ENCODE results near the gene PALLD.

Gene PALLD

DNA sequence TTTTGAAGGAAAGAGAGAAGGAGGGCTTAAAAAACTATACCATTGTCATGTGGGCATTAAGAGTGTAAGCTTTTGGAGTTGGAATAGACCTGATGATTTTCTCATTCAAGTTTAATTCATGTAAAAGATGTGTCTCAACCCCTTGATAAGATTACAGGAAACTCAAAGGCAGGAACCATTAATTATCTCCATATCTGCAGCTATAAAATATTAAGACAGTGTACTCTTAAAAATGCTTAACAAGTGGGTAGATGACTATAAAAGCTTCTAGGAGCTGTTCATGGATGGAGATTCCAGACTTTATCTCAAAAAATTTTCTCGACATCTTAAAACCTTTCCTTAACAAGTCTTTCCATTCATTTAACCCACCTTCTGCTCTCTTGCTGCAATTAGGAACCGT lies 208.3 kb downstream of the PALLD start (continued):
- TF ChIP-seq, protein P1, sequence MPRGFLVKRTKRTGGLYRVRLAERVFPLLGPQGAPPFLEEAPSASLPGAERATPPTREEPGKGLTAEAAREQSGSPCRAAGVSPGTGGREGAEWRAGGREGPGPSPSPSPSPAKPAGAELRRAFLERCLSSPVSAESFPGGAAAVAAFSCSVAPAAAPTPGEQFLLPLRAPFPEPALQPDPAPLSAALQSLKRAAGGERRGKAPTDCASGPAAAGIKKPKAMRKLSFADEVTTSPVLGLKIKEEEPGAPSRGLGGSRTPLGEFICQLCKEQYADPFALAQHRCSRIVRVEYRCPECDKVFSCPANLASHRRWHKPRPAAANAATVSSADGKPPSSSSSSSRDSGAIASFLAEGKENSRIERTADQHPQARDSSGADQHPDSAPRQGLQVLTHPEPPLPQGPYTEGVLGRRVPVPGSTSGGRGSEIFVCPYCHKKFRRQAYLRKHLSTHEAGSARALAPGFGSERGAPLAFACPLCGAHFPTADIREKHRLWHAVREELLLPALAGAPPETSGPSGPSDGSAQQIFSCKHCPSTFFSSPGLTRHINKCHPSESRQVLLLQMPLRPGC (tag by site-specific recombination; IDR thresholded peaks at IDR 0.05) = no peak
- TF ChIP-seq YY1 (tag by site-specific recombination; IDR thresholded peaks at IDR 0.05) (no peak), ZNF529 (tag by site-specific recombination; IDR thresholded peaks at IDR 0.05; ENCODE audit: insufficient replicate concordance) (no peak), ZNF214 (tag by site-specific recombination; IDR thresholded peaks at IDR 0.05; ENCODE audit: borderline replicate concordance) (no peak), ZNF404 (tag by site-specific recombination; IDR thresholded peaks at IDR 0.05) (no peak), ZNF311 (tag by site-specific recombination; IDR thresholded peaks at IDR 0.05; ENCODE audit: borderline replicate concordance) (no peak), REPIN1 (tag by site-specific recombination; IDR thresholded peaks at IDR 0.05; ENCODE audit: low read depth) (no peak)
- TF ChIP-seq, protein P2, sequence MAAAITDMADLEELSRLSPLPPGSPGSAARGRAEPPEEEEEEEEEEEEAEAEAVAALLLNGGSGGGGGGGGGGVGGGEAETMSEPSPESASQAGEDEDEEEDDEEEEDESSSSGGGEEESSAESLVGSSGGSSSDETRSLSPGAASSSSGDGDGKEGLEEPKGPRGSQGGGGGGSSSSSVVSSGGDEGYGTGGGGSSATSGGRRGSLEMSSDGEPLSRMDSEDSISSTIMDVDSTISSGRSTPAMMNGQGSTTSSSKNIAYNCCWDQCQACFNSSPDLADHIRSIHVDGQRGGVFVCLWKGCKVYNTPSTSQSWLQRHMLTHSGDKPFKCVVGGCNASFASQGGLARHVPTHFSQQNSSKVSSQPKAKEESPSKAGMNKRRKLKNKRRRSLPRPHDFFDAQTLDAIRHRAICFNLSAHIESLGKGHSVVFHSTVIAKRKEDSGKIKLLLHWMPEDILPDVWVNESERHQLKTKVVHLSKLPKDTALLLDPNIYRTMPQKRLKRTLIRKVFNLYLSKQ (tag by site-specific recombination; IDR thresholded peaks at IDR 0.05; ENCODE audit: borderline replicate concordance) = no peak

- H3K9me3 ChIP-seq (ENCODE audit: control insufficient read depth, insufficient read depth, low read depth, low read length) = no peaks in the 10 kb centered on the region
- CTCF ChIA-PET = no interaction called here
- TF ChIP-seq ZXDB (tag by site-specific recombination; IDR thresholded peaks at IDR 0.05) = no peak
- TF ChIP-seq ZNF426 (tag by site-specific recombination; IDR thresholded peaks at IDR 0.05) = no peak
- no peak for TF ChIP-seq ZFP3 (tag by site-specific recombination; IDR thresholded peaks at IDR 0.05; ENCODE audit: low read depth)
- TF ChIP-seq ZBTB21 (tag by site-specific recombination; IDR thresholded peaks at IDR 0.05) = no peak
- no peak for TF ChIP-seq ZSCAN30 (tag by site-specific recombination; IDR thresholded peaks at IDR 0.05)
- TF ChIP-seq ZBTB1 (tag by site-specific recombination; IDR thresholded peaks at IDR 0.05) = no peak
- TF ChIP-seq ZNF792 (tag by site-specific recombination; IDR thresholded peaks at IDR 0.05) = no peak
- TF ChIP-seq ZNF311 (tag by site-specific recombination; IDR thresholded peaks at IDR 0.05; ENCODE audit: borderline replicate concordance) = no peak
- TF ChIP-seq ZNF416 (tag by site-specific recombination; IDR thresholded peaks at IDR 0.05) = no peak
- no peak for TF ChIP-seq ZBTB7A (tag by site-specific recombination; IDR thresholded peaks at IDR 0.05; ENCODE audit: low read depth)
- no peak for TF ChIP-seq ZNF701 (tag by site-specific recombination; IDR thresholded peaks at IDR 0.05)
- TF ChIP-seq ZNF138 (tag by site-specific recombination; IDR thresholded peaks at IDR 0.05; ENCODE audit: borderline replicate concordance) = no peak
- TF ChIP-seq ZNF433 (tag by site-specific recombination; IDR thresholded peaks at IDR 0.05; ENCODE audit: low read depth) = no peak
- no peak for TF ChIP-seq HOXC10 (CRISPR knock-in tag; IDR thresholded peaks at IDR 0.05)
- no peak for TF ChIP-seq ZNF10 (tag by site-specific recombination; IDR thresholded peaks at IDR 0.05)
- no peak for TF ChIP-seq HOXD13 (CRISPR knock-in tag; IDR thresholded peaks at IDR 0.05; ENCODE audit: borderline replicate concordance)
- TF ChIP-seq YY2 (tag by site-specific recombination; IDR thresholded peaks at IDR 0.05) = no peak
- POLR2A ChIA-PET = no interaction called here
- no peak overlapping the region for H3K4me3 ChIP-seq (ENCODE audit: low read depth, low read length)
- no peaks in the 10 kb centered on the region for H3K4me1 ChIP-seq (ENCODE audit: control insufficient read depth, insufficient read depth, low read length)
- no peak overlapping the region for H3K27ac ChIP-seq (ENCODE audit: extremely low read depth, low read depth, low read length)
- H3K36me3 ChIP-seq (ENCODE audit: control insufficient read depth in 2 of 2, insufficient read depth in 1 of 2, low read length in 2 of 2) = peaks cover 0 to 5% of the 10 kb centered on the region in 2 experiments; a peak in 2 of 3 replicates
Observed at GRCh38 chr4:168707205-168707604, 210.4 kb downstream of the PALLD start.

DNA sequence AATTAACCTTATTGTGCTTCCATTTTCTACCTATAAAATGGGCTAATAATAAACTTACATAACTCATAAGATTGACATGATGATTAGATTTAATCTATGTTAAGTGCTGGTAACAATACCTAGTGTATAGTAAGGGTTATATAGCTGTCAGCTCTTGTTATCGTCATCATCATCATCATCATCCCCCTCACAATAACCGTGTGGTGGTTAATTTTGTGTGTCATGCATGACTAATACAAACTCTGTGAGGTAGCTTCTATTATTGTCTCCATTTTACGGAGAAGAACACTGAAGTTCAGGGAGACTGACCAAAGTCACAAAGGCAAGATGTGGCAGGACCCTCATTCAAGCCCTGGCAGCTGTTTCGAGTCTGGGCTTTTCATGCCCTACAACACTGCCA lies 211.3 kb downstream of the PALLD start:
- ChIA-PET CTCF (no interaction called here), POLR2A (no interaction called here)
- TF ChIP-seq, protein P3, sequence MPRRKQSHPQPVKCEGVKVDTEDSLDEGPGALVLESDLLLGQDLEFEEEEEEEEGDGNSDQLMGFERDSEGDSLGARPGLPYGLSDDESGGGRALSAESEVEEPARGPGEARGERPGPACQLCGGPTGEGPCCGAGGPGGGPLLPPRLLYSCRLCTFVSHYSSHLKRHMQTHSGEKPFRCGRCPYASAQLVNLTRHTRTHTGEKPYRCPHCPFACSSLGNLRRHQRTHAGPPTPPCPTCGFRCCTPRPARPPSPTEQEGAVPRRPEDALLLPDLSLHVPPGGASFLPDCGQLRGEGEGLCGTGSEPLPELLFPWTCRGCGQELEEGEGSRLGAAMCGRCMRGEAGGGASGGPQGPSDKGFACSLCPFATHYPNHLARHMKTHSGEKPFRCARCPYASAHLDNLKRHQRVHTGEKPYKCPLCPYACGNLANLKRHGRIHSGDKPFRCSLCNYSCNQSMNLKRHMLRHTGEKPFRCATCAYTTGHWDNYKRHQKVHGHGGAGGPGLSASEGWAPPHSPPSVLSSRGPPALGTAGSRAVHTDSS (tag by site-specific recombination; IDR thresholded peaks at IDR 0.05) = peak; percentile 43; the same call in 1 of the 2 replicates
- TF ChIP-seq ZNF785 (tag by site-specific recombination; IDR thresholded peaks at IDR 0.05) = no peak
- Histone ChIP-seq H3K4me1 (ENCODE audit: control insufficient read depth, insufficient read depth, low read length) (peaks cover 3% of the 10 kb centered on the region), H3K4me3 (ENCODE audit: low read depth, low read length) (no peak overlapping the region), H3K9me3 (ENCODE audit: control insufficient read depth, insufficient read depth, low read depth, low read length) (no peaks in the 10 kb centered on the region), H3K27ac (ENCODE audit: extremely low read depth, low read depth, low read length) (no peak overlapping the region), H3K36me3 (ENCODE audit: control insufficient read depth in 2 of 2, insufficient read depth in 1 of 2, low read length in 2 of 2) (peaks cover 0 to 5% of the 10 kb centered on the region in 2 experiments; a peak in 2 of 3 replicates)

Measured in HEK293 (cell line).